GM12873 (cell line): ENCODE data around the gene ATP11C.

Experiments used
- CTCF ChIP-seq: IDR thresholded peaks from 2 replicates; pipeline ENCODE4 v1.5.1; 2012; ENCODE audit warnings: low read depth, mild to moderate bottlenecking, moderate library complexity, low read length, control low read depth; ENCODE audit not compliant: insufficient read depth; ENCODE audit errors: missing control alignments

ATP11C gene

GRCh38 chrX:139820358-139820984, 112.4 kb downstream of the ATP11C start:
- no peak for TF ChIP-seq CTCF

GRCh38 chrX:139816204-139816603, 116.6 kb downstream of the ATP11C start:
- no peak for TF ChIP-seq CTCF

GRCh38 chrX:139815771-139816170, 117.1 kb downstream of the ATP11C start:
- TF ChIP-seq CTCF, result no peak

- TF ChIP-seq CTCF, result no peak
Observed at GRCh38 chrX:139811942-139812629, 120.8 kb downstream of the ATP11C start.

- TF ChIP-seq CTCF, result no peak
Observed at GRCh38 chrX:139804482-139804881, 128.4 kb downstream of the ATP11C start.

GRCh38 chrX:139803224-139803623, 129.6 kb downstream of the ATP11C start:
- TF ChIP-seq CTCF, result no peak

GRCh38 chrX:139802048-139802447, 130.8 kb downstream of the ATP11C start:
- TF ChIP-seq CTCF, result no peak
